ENCODE results near the gene SLC4A3.
"Not testable (repeated sequence)": the region's sequence is repeated elsewhere in the genome, so short reads cannot be mapped to it uniquely, and the experiment has no call there.

SLC4A3 gene

GRCh38 chr2:219675221-219675620 is 47.8 kb downstream of the SLC4A3 start:
- in situ Hi-C loops (cut with HindIII; ENCODE audit: low sequenced_read_pairs), result no loop called here
- no peak for DNase-seq (ENCODE audit: low read depth)
- TF ChIP-seq CTCF (IDR thresholded peaks at IDR 0.05; ENCODE audit: low read depth, low read length, missing control alignments), result no peak
- no peak overlapping the region for H3K4me3 ChIP-seq (ENCODE audit: low read depth, low read length)

DNA sequence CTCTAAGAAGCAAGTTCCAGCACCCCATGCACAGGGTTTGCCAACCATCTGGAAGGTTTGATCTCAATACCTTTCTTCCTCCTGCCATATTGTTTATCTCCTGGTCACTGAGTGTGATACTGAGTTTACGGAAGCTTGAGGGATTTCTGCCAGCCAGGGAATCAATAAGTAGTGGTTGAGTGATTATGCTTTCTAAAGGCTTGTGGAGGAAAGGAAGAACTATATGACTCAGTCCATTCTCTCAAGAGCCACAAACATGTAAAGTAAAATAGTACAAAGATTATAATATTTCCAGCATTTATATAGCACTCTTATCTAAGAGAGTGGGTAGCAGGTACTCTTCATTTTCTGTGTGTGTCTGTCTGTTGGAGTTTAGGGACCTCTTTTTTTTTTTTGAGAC is 49.2 kb downstream of the SLC4A3 start:
- no peak for TF ChIP-seq CTCF (IDR thresholded peaks at IDR 0.05; ENCODE audit: low read depth, low read length, missing control alignments)
- no peak overlapping the region for H3K4me3 ChIP-seq (ENCODE audit: low read depth, low read length)
- no peak for DNase-seq (ENCODE audit: low read depth)
- in situ Hi-C loops (cut with HindIII; ENCODE audit: low sequenced_read_pairs), result no loop called here

DNA sequence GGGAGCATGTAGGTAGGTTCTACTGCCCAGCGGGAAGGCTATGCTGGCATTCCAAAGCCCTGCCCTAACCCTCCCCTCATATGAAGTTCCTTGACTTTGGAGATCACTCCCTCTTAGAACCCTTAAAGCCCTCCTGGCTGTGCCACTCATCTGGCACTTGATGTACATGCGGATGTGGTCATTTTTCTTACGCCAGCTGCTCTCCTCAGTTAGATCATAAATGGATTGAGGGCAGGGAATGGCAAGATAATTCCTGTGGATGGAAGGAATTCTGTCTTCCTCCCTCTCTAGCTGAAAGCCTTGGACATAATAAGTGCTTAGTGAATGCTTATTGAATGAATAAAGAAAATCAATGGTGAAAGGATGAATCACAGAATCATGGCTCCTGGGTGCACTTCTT is 51.6 kb downstream of the SLC4A3 start:
- DNase-seq (ENCODE audit: low read depth), result no peak
- in situ Hi-C loops (cut with HindIII; ENCODE audit: low sequenced_read_pairs), result no loop called here
- no peak overlapping the region for H3K4me3 ChIP-seq (ENCODE audit: low read depth, low read length)
- no peak for TF ChIP-seq CTCF (IDR thresholded peaks at IDR 0.05; ENCODE audit: low read depth, low read length, missing control alignments)

DNA sequence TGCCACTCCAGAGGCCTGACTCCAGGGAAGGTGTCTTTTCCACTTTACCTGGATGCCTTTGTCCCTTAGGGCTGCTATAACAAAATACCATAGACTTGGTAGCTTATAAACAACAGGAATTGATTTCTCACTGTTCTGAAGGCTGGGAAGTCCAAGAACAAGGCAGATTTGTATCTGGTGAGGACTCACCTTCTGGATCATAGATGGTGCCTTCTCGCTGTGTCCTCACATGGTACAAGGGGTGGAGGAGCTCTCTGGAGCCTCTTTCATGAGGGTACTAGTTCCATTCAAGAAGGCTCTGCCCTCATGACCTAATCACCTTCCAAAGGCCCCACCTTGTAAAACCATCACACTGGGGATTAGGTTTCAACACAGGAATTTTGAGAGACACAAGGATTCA is 52.1 kb downstream of the SLC4A3 start:
- no peak overlapping the region for H3K4me3 ChIP-seq (ENCODE audit: low read depth, low read length)
- in situ Hi-C loops (cut with HindIII; ENCODE audit: low sequenced_read_pairs), result no loop called here
- TF ChIP-seq CTCF (IDR thresholded peaks at IDR 0.05; ENCODE audit: low read depth, low read length, missing control alignments), result no peak
- DNase-seq (ENCODE audit: low read depth), result no peak

DNA sequence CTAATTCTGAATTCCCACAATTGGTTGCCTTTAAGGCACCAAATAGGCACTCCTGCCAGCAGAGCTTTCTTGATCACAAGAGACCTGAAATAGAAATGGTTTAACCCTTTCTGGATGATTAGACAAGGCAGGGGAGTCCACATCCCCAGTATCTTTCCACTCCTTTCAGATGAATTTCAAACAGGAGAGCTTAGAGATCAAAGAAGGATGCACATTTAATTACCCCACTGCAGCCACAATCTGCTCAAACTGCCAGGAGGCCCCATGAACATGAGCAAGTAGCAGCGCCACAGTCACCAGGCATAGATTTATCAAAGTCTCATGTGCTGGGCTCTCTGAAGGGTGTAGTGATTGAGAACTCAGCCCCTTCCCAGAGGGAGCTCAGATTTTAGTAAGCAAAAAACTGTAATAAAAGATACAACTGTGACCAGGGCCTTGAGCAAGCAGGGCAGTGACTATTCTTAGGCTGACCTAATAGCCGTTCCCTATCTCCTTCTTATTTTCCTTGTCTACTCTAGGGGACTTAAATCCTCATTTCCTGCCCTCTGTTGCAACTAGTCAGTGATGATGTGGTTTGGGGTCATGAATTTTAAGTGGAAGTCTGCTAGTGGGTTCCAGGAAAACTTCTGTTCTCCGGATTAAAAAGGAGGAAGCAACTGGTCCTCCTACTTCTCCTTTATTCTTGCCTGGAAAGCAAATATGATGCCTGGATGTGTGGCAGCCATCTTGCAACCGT is 53.7 kb downstream of the SLC4A3 start:
- in situ Hi-C loops (cut with HindIII; ENCODE audit: low sequenced_read_pairs), result no loop called here
- DNase-seq (ENCODE audit: low read depth), result no peak
- no peak for TF ChIP-seq CTCF (IDR thresholded peaks at IDR 0.05; ENCODE audit: low read depth, low read length, missing control alignments)
- H3K4me3 ChIP-seq (ENCODE audit: low read depth, low read length), result no peak overlapping the region

DNA sequence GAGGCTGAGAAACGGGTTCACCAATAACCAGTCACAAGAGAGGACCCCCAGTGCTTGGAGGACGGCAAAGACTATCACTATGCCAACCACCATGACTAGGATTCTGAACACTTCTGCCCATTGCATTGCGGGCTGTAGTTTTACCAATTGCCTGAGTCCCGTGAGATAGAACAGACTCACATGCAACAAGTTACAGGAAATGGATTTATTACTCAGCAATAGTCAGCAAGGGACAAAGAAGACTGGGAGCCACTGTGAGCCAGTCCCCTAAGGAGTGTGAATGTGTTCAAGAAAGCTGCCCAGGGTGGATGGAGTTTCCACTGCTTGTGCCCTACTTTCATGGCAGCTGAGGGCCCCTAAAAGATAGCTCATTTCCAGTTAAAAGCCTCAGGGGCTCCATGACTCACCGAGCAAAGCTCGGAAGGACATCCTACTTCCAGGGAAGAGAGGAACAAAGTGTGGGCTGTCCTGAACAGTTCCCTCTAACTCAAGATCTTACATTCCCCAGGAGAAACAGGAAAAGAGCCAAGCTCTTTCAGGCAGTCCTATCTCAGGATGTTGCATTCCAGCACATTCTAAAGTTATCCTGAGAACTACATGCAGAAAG is 54.4 kb downstream of the SLC4A3 start:
- no peak for DNase-seq (ENCODE audit: low read depth)
- TF ChIP-seq CTCF (IDR thresholded peaks at IDR 0.05; ENCODE audit: low read depth, low read length, missing control alignments), result no peak
- in situ Hi-C loops (cut with HindIII; ENCODE audit: low sequenced_read_pairs), result no loop called here
- no peak overlapping the region for H3K4me3 ChIP-seq (ENCODE audit: low read depth, low read length)

GRCh38 chr2:219683474-219683873 is 56.0 kb downstream of the SLC4A3 start:
- in situ Hi-C loops (cut with HindIII; ENCODE audit: low sequenced_read_pairs); DNase-seq (ENCODE audit: low read depth); H3K4me3 ChIP-seq (ENCODE audit: low read depth, low read length): not testable (repeated sequence)

Data from astrocyte of the cerebellum (primary cell).